ENCODE data around the gene LIMS2.

Gene LIMS2

GRCh38 chr2:127631997-127632581 lies 43.2 kb downstream of the LIMS2 start:
- DNase-seq = no peak

- no peak for DNase-seq
These were observed 43.8 kb downstream of the LIMS2 start for GRCh38 chr2:127631541-127631996.

- DNase-seq = no peak
These were observed 44.3 kb downstream of the LIMS2 start for GRCh38 chr2:127630864-127631540.

GRCh38 chr2:127630096-127630863 lies 45.0 kb downstream of the LIMS2 start:
- no peak for DNase-seq

GRCh38 chr2:127629637-127630036 lies 45.7 kb downstream of the LIMS2 start:
- DNase-seq = no peak

GRCh38 chr2:127628767-127629614 lies 46.3 kb downstream of the LIMS2 start:
- DNase-seq = no peak

GRCh38 chr2:127627740-127628571 lies 47.4 kb downstream of the LIMS2 start:
- no peak for DNase-seq

GRCh38 chr2:127626917-127627739 lies 48.2 kb downstream of the LIMS2 start:
- no peak for DNase-seq

GRCh38 chr2:127626175-127626574 lies 49.2 kb downstream of the LIMS2 start:
- DNase-seq = no peak

GRCh38 chr2:127625572-127625951 lies 49.8 kb downstream of the LIMS2 start:
- DNase-seq = no peak

- no peak for DNase-seq
These were observed 50.4 kb downstream of the LIMS2 start for GRCh38 chr2:127624756-127625571.

- no peak for DNase-seq
These were observed 51.0 kb downstream of the LIMS2 start for GRCh38 chr2:127624320-127624755.

GRCh38 chr2:127623388-127624319 lies 51.7 kb downstream of the LIMS2 start:
- no peak for DNase-seq

- no peak for DNase-seq
These were observed 52.6 kb downstream of the LIMS2 start for GRCh38 chr2:127622561-127623387.

GRCh38 chr2:127621981-127622431 lies 53.3 kb downstream of the LIMS2 start:
- no peak for DNase-seq

- no peak for DNase-seq
These were observed 54.5 kb downstream of the LIMS2 start for GRCh38 chr2:127620866-127621265.

- no peak for DNase-seq
These were observed 55.2 kb downstream of the LIMS2 start for GRCh38 chr2:127619877-127620705.

Data from NCI-H748 treated with DMSO at 0.1 percent for 48 hours (cell line).